Aorta (tissue), 5 donors: ENCODE measurements around the gene DUSP14. TPM values are rescaled to one million over a fixed set of nuclear protein-coding genes. Genes with fewer than 3 reads are reported as not detected.

Source experiments
- ATAC-seq: fragments of 200-7000 bp; cut with Tn5 transposase; one replicate; pipeline ENCODE4 v1.9.1; 2022; ENCODE audit warnings: moderate library complexity; ENCODE audit not compliant: low FRiP score
- DNase-seq, 2 donors: peaks; one replicate each; pipeline ENCODE4 v3.0.0-alpha.2; 2020
- H3K27ac ChIP-seq, 2 donors: one replicate each; pipeline ENCODE4 v1.5.1; 2013; ENCODE audit warnings: low read length in 2 of 2, mild to moderate bottlenecking in 2 of 2, moderate library complexity in 2 of 2, control low read depth in 1 of 2, inconsistent platforms in 1 of 2, low read depth in 1 of 2
- H3K27me3 ChIP-seq, 2 donors: one replicate each; pipeline ENCODE4 v1.6.1; 2013; ENCODE audit warnings: control low read depth in 1 of 2, low read length in 1 of 2, mild to moderate bottlenecking in 1 of 2, moderate library complexity in 1 of 2; ENCODE audit not compliant: insufficient read depth in 2 of 2, control insufficient read depth in 1 of 2
- H3K36me3 ChIP-seq, 2 donors: one replicate each; pipeline ENCODE4 v1.6.1; 2013; ENCODE audit warnings: control low read depth in 1 of 2, low read length in 1 of 2, mild to moderate bottlenecking in 1 of 2; ENCODE audit not compliant: insufficient read depth in 2 of 2, control insufficient read depth in 1 of 2
- H3K4me1 ChIP-seq, 2 donors: one replicate each; pipeline ENCODE4 v1.6.1; 2013; ENCODE audit warnings: low read length in 2 of 2, control low read depth in 1 of 2, mild to moderate bottlenecking in 1 of 2, moderate library complexity in 1 of 2; ENCODE audit not compliant: insufficient read depth in 2 of 2, control insufficient read depth in 1 of 2
- H3K4me3 ChIP-seq, 2 donors: one replicate each; pipeline ENCODE4 v1.5.1; 2013; ENCODE audit warnings: low read length in 2 of 2, control low read depth in 1 of 2, mild to moderate bottlenecking in 1 of 2
- H3K9me3 ChIP-seq: one replicate; pipeline ENCODE4 v1.6.1; 2013; ENCODE audit warnings: mild to moderate bottlenecking, low read length; ENCODE audit not compliant: control insufficient read depth
- WGBS, 2 donors: extraction: QIAGEN DNeasy Blood & Tissue Kit; methylation state at CpG; one replicate each; pipeline ENCODE4 v1.1.7; 2013; 5-methylcytosine and 5-hydroxymethylcytosine counted together
- intact Hi-C, 2 donors: fragments of 100-400 bp; cut with DNase I; formaldehyde crosslinking; loops; one replicate each; pipeline versions ENCODE4 v1.14.2 to v1.15.0; 2022
- polyA plus RNA-seq, 2 donors: library from polyadenylated mRNA; stranded (reverse); fragments of 200-250 nt; gene quantifications; one replicate each; pipeline ENCODE4 v1.2.3, GENCODE V29; 2013
- total RNA-seq, 2 donors: library from RNA; stranded (reverse); fragmentation: NEBNext Ultra II Directional; extraction: Animal tissue kit (Norgen Biotek cat#: 25700); gene quantifications; one replicate each; pipeline ENCODE4 v1.2.1, GENCODE V29; 2021
- donor health status: healthy with polysubstance abuse.
- donor health status: Bipolar disorder and iron deficiency.
- donor health status: DM: no; HTN: no; CAD: no.
- donor health status: DM: no; HTN: no; CAD: no.
- donor health status: DM: yes; HTN: yes; CAD: no.

DUSP14 gene
- total and polyA plus RNA-seq, 4 donors: 3.8 to 9.7 (median 7.8) TPM

GRCh38 chr17:37490638-37491614, 1.2 kb downstream of the DUSP14 start:
- WGBS, 2 donors: 18% methylated on average over 24 of the region's 24 CpGs
- no peaks in the 10 kb centered on the region for H3K27me3 ChIP-seq
- peak overlapping the region in 1 of 2 donors; percentile 48 for H3K27ac ChIP-seq
- DNase-seq (peak; percentile 65 to 80), ATAC-seq (no peak)
- peak overlapping the region in 1 of 2 donors; percentile 70 for H3K4me3 ChIP-seq
- H3K36me3 ChIP-seq: no peaks in the 10 kb centered on the region
- no peaks in the 10 kb centered on the region for H3K9me3 ChIP-seq
- H3K4me1 ChIP-seq: peaks cover 0 to 2% of the 10 kb centered on the region in 2 donors
- intact Hi-C loops: loop anchor here in 1 of 2 donors (5.0 kb wide), 1 partner anchor 84 kb away; the partner anchor contains the start of genes ACACA and TADA2A

DNA sequence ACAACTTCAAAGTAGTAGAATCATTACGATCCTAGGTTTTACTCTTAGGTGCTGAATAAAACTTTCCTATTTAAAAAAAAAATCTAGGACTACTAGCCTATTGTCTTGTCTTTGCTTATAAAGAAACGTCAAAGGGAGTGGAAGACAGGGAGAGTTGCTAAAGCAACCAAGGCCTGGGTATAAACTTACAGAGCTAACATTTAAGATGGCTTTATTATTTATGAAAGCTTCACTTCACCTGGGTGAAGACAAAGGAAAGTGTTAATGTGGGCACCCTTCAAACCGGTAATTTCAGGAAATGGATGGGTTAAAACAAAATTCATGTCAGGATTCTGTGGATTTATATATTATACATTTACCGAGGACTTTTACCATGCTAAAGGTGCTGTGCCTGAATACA, 2.5 kb downstream of the DUSP14 start:
- no peaks in the 10 kb centered on the region for H3K27me3 ChIP-seq
- ATAC-seq (no peak), DNase-seq (no peak)
- intact Hi-C loops: loop anchor here in 1 of 2 donors (5.0 kb wide), 1 partner anchor 85 kb away; the partner anchor contains the start of genes ACACA and TADA2A
- peaks cover 0 to 2% of the 10 kb centered on the region in 2 donors for H3K4me1 ChIP-seq
- no peaks in the 10 kb centered on the region for H3K9me3 ChIP-seq
- no peak overlapping the region for H3K4me3 ChIP-seq
- H3K36me3 ChIP-seq: no peaks in the 10 kb centered on the region
- WGBS, 2 donors: 77 to 79% methylated on average over 4 of the region's 4 CpGs
- no peak overlapping the region for H3K27ac ChIP-seq

GRCh38 chr17:37493249-37494027, 3.7 kb downstream of the DUSP14 start:
- H3K4me3 ChIP-seq: no peak overlapping the region
- intact Hi-C loops: loop anchor here in 1 of 2 donors (5.0 kb wide), 1 partner anchor 86 kb away; the partner anchor contains the start of genes ACACA and TADA2A
- no peaks in the 10 kb centered on the region for H3K27me3 ChIP-seq
- ATAC-seq (no peak), DNase-seq (no peak)
- H3K9me3 ChIP-seq: no peaks in the 10 kb centered on the region
- H3K36me3 ChIP-seq: no peaks in the 10 kb centered on the region
- H3K4me1 ChIP-seq: no peaks in the 10 kb centered on the region
- H3K27ac ChIP-seq: no peak overlapping the region
- WGBS, 2 donors: 81 to 84% methylated on average over 2 of the region's 2 CpGs

- DNase-seq: no peak
- no peak for ATAC-seq
- intact Hi-C loops: loop anchor here in 1 of 2 donors (5.0 kb wide), 1 partner anchor 87 kb away; the partner anchor contains the start of genes ACACA and TADA2A
- no peak overlapping the region for H3K4me3 ChIP-seq
- no peaks in the 10 kb centered on the region for H3K9me3 ChIP-seq
- WGBS, 2 donors: 74 to 75% methylated on average over 3 of the region's 3 CpGs
- H3K36me3 ChIP-seq: no peaks in the 10 kb centered on the region
- no peaks in the 10 kb centered on the region for H3K27me3 ChIP-seq
- no peak overlapping the region for H3K27ac ChIP-seq
- H3K4me1 ChIP-seq: no peaks in the 10 kb centered on the region
Observed at GRCh38 chr17:37494401-37494831, 4.7 kb downstream of the DUSP14 start.

- Histone ChIP-seq H3K4me3 (no peak overlapping the region), H3K4me1 (no peaks in the 10 kb centered on the region), H3K27ac (no peak overlapping the region), H3K9me3 (no peaks in the 10 kb centered on the region), H3K27me3 (no peaks in the 10 kb centered on the region), H3K36me3 (no peaks in the 10 kb centered on the region)
- intact Hi-C loops: loop anchor here in 1 of 2 donors (5.0 kb wide), 1 partner anchor 88 kb away; the partner anchor contains the start of genes ACACA and TADA2A
- 90 to 93% methylated on average over 8 of the region's 8 CpGs for WGBS, 2 donors
- ATAC-seq: no peak
- DNase-seq: no peak
Observed at GRCh38 chr17:37494971-37495370, 5.3 kb downstream of the DUSP14 start.

GRCh38 chr17:37500378-37500777, 10.7 kb downstream of the DUSP14 start:
- intact Hi-C loops: no loop called here
- DNase-seq (no peak), ATAC-seq (no peak)
- H3K27me3 ChIP-seq: no peaks in the 10 kb centered on the region
- no peak overlapping the region for H3K4me3 ChIP-seq
- H3K4me1 ChIP-seq: no peaks in the 10 kb centered on the region
- no peak overlapping the region for H3K27ac ChIP-seq
- H3K36me3 ChIP-seq: no peaks in the 10 kb centered on the region
- no peaks in the 10 kb centered on the region for H3K9me3 ChIP-seq

GRCh38 chr17:37502009-37502936, 12.6 kb downstream of the DUSP14 start:
- Histone ChIP-seq H3K27me3 (no peaks in the 10 kb centered on the region), H3K4me3 (no peak overlapping the region), H3K4me1 (no peaks in the 10 kb centered on the region), H3K36me3 (no peaks in the 10 kb centered on the region), H3K9me3 (no peaks in the 10 kb centered on the region), H3K27ac (no peak overlapping the region)
- DNase-seq: no peak
- 88 to 89% methylated on average over 10 of the region's 10 CpGs for WGBS, 2 donors
- intact Hi-C loops: no loop called here
- no peak for ATAC-seq

GRCh38 chr17:37503148-37503547, 13.5 kb downstream of the DUSP14 start:
- WGBS, 2 donors: 94 to 98% methylated on average over 6 of the region's 6 CpGs

More at GRCh38 chr17:37503148-37503547, 13.5 kb downstream of the DUSP14 start:
- intact Hi-C loops: no loop called here
- Histone ChIP-seq H3K4me1 (no peaks in the 10 kb centered on the region), H3K27ac (no peak overlapping the region), H3K27me3 (no peaks in the 10 kb centered on the region), H3K9me3 (no peaks in the 10 kb centered on the region), H3K4me3 (no peak overlapping the region), H3K36me3 (no peaks in the 10 kb centered on the region)
- DNase-seq: no peak
- no peak for ATAC-seq
